ENCODE data around the gene PRKD3.
A peak's percentile ranks its signal among the peaks of the same experiment; 100 is the strongest.

The PRKD3 gene

GRCh38 chr2:37348155-37348554, 23.5 kb upstream of the PRKD3 start:
- Histone ChIP-seq H3K27me3 (ENCODE audit: insufficient read depth, poor library complexity, severe bottlenecking) (no peaks in the 10 kb centered on the region), H3K4me3 (replicated peaks; ENCODE audit: insufficient read depth, low read length) (no peak overlapping the region), H3K27ac (replicated peaks) (no peak overlapping the region)
- DNase-seq (ENCODE audit: low read depth in 1 of 2, low spot score in 1 of 2), result no peak
- TF ChIP-seq REST (IDR thresholded peaks at IDR 0.05; ENCODE audit: insufficient replicate concordance, low read depth) (no peak), CTCF (IDR thresholded peaks at IDR 0.05; ENCODE audit: insufficient read depth, low read length) (no peak), POLR2AphosphoS5 (IDR thresholded peaks at IDR 0.05; ENCODE audit: low read depth) (no peak)

GRCh38 chr2:37344453-37345361, 20.1 kb upstream of the PRKD3 start, which contains the start of gene QPCT:
Gene QPCT, plus strand, starts transcription at chr2:37344630. Its CDS starts 102 bp downstream, at chr2:37344732.
- Histone ChIP-seq H3K27ac (replicated peaks) (peak within 1 kb of the TSS; percentile 44), H3K4me3 (replicated peaks; ENCODE audit: insufficient read depth, low read length) (peak within 1 kb of the TSS; percentile 61), H3K27me3 (ENCODE audit: insufficient read depth, poor library complexity, severe bottlenecking) (no peaks in the 10 kb centered on the region)
- DNase-seq (ENCODE audit: low read depth in 1 of 2, low spot score in 1 of 2), result peak in 1 of 2 experiments; percentile 36
- no peak for TF ChIP-seq REST (IDR thresholded peaks at IDR 0.05; ENCODE audit: insufficient replicate concordance, low read depth)
- TF ChIP-seq POLR2AphosphoS5 (IDR thresholded peaks at IDR 0.05; ENCODE audit: low read depth), result no peak
- no peak for TF ChIP-seq GABPA (IDR thresholded peaks at IDR 0.05; ENCODE audit: low read depth)
- TF ChIP-seq SPI1 (IDR thresholded peaks at IDR 0.05; ENCODE audit: borderline replicate concordance, low read depth), result no peak; the same call in 1 of the 2 replicates

GRCh38 chr2:37343537-37344434, 19.2 kb upstream of the PRKD3 start:
- no peak for DNase-seq (ENCODE audit: low read depth in 1 of 2, low spot score in 1 of 2)
- H3K27ac ChIP-seq (replicated peaks), result peak overlapping the region; percentile 44; the same call in 1 of the 2 replicates
- no peak for TF ChIP-seq GABPA (IDR thresholded peaks at IDR 0.05; ENCODE audit: low read depth)
- TF ChIP-seq SPI1 (IDR thresholded peaks at IDR 0.05; ENCODE audit: borderline replicate concordance, low read depth), result 0 out of 2 replicates have a peak, but pooled peaks have one; percentile 12
- peak overlapping the region; percentile 61 for H3K4me3 ChIP-seq (replicated peaks; ENCODE audit: insufficient read depth, low read length)
- no peaks in the 10 kb centered on the region for H3K27me3 ChIP-seq (ENCODE audit: insufficient read depth, poor library complexity, severe bottlenecking)

GRCh38 chr2:37342591-37343220, 18.1 kb upstream of the PRKD3 start:
- H3K27me3 ChIP-seq (ENCODE audit: insufficient read depth, poor library complexity, severe bottlenecking), result no peaks in the 10 kb centered on the region
- H3K27ac ChIP-seq (replicated peaks), result no peak overlapping the region
- DNase-seq (ENCODE audit: low read depth in 1 of 2, low spot score in 1 of 2), result no peak
- no peak overlapping the region for H3K4me3 ChIP-seq (replicated peaks; ENCODE audit: insufficient read depth, low read length)
- TF ChIP-seq CTCF (IDR thresholded peaks at IDR 0.05; ENCODE audit: insufficient read depth, low read length) (no peak), GABPA (IDR thresholded peaks at IDR 0.05; ENCODE audit: low read depth) (no peak), POLR2AphosphoS5 (IDR thresholded peaks at IDR 0.05; ENCODE audit: low read depth) (no peak), SPI1 (IDR thresholded peaks at IDR 0.05; ENCODE audit: borderline replicate concordance, low read depth) (no peak), REST (IDR thresholded peaks at IDR 0.05; ENCODE audit: insufficient replicate concordance, low read depth) (no peak)

Data from HL-60 (cell line).